ENCODE data around the gene RPS8. TPM values are rescaled to one million over a fixed set of nuclear protein-coding genes. Genes with fewer than 3 reads are reported as not detected.
"Not testable (repeated sequence)": the region's sequence is repeated elsewhere in the genome, so short reads cannot be mapped to it uniquely, and the experiment has no call there.

RPS8 gene
- total RNA-seq, 1 donor from 2014 or later = 1,557 TPM

DNA sequence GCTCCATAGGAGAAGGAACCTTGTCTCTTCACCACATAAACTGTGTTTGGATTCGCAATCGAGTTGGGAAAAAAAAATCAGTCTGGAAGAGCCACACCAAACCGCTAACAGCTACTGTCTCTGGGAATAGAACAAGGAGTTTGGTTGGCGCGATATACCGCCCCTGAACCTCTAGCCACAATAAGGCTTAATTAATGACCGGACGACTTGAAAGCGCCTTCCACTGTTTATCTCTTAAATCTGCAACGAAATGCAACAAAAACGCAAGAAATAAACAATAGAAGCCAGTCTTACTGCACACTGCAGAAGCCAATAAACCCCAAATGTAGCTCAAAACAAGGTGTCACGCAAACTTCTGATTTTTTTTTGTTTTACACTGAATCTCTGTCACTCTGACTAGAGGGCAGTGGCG is 43.9 kb downstream of the RPS8 start:
- peak in 1 of 2 donors; percentile 54 for DNase-seq (ENCODE audit: low read depth in 2 of 2)

DNA sequence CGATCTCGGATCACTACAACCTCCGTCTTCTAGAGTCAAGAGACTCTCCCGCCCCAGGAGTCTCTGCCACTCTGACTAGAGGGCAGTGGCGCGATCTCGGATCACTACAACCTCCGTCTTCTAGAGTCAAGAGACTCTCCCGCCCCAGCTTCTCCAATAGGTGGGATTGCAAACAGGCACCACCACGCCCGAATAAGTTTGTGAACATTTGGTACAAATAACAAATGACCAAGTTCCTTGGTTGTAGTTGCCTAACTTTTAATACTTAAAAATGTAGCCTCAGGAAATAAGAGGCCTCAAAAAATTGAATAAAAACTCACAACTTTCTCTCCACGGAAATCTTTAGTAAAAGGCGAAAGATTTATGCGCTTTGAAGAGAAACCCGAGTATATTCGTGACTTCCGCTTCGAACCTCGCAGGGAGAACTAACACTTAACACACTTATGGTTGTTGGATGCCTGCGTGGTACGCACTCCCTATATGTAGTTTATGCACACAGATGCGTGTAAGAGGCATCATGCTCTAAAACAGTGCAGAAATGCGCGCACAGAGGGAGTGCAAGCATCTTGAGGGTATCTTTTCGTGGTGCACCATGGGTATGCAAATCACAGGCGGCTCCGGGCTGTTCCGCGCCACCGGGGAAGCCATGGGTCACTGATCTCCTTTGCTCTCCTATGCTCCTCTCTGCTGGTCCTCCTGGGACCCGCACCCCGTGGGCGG is 44.4 kb downstream of the RPS8 start:
- DNase-seq (ENCODE audit: low read depth in 2 of 2) = peak; percentile 76 to 80

DNA sequence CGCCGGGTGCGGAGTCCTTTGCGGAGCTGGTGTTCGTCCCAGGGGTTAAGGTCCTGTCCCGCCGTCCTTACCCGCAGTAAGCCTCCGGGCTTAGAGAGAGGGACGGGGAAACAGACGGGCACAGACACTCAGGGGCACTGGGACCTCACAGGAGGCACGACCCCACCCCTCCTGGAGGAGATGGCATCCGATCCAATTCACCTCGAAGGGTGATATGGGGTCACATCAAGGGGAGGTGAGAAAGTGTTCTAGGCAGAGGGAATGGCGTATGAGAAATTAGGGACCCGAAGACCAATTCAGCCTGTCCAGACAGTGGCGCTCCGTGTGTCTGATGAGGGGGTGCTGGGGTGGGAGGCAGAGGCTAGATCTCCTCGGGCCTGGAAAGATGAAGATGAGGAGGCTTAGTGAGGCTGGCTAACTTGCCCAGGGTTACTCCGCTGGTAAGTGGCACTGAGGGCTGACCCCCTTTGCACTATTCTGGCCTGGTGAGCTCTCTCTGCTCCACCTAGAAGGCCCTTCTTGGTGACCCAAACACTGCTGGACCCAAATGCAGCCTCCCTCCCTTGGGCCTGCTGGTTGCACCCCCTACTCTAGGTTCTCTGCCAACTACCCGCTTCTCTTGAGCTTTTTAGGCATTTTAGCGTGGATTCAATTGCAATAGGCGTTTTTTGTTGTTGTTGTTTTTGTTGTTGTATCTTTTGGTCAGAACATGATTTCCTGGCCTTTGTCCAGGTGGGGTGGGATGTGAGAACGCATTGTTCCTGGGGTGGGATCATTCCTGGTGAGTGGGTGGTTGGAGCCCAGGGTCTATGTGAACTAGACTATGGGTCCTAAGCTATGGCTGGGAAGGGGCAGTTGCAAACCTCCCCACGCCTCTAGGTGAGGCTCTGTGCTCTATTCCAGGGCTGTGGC is 45.2 kb downstream of the RPS8 start:
- DNase-seq (ENCODE audit: low read depth in 2 of 2) = no peak

DNA sequence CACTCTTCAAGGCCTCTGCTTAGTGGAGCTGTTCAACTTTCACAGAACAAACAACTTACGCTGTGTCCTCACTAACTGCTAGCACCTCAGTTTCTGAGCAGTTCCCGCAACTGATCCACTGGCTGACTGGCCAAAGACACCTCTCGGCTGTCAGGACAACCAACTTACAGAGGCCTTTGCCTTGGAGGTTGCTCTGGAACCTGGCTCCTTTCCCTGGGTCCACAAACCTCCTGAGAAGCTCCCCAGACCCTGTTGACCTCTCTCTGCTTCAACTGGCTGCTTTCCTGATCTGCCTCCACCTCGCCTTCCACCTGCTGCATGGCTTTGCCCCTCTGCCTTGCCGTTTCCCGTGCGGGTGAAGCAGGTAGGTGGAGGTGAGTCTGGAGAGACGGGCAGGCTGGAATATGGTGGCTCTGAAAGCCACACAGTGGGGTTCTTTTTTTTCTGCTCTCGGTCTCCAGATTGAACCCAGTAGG is 45.9 kb downstream of the RPS8 start:
- DNase-seq (ENCODE audit: low read depth in 2 of 2) = no peak

DNA sequence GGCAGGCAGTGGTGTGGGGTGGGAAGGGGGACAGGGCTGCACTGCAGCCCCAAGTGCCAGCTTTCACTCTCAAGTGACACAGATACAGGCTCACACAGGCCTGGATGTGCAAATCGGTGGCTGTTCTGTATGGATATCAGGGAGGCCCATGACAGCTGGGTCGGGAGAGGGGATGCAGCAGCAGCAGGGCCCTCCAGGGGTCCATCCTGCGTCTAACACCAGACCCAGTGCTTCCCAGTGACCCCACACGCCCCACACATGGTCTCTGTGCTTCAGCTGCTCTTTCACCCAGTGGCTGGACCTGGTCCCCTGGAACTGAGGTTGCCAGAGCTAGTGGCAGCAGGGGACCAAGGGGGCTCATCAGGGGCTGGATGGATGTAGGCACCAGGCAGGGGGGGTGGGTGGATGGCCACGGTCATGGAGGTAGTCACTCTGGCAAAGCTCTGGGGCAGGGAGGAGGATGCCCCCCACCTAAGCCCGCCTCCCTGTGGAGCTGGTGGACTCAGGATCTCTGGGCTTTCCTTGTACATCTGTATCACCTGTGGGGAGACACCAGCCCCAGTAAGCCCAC is 46.9 kb downstream of the RPS8 start:
- no peak for DNase-seq (ENCODE audit: low read depth in 2 of 2)

DNA sequence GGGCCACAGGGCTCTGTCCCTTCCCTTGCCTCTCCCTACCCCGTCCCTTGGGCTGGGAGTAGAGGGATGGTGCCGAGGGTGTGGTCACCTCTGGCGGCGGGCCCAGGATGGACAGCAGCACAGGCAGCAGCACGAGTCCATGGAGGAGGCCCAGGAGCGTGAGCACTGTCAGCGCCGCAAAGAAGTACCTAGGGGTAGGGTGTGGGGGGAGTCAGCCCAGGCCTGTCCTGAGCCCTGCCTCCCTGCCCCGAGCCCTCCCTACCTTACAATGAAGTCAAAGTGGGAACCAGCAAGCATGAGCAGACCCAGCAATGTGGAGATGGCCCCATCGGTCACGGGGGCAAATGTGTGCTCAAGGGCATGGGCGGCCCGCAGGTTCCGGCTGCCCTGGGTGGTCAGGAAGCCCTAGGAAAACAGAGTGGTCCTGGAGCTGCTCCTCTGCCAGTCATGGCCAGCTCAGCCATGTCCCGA is 47.7 kb downstream of the RPS8 start:
- no peak for DNase-seq (ENCODE audit: low read depth in 2 of 2)

DNA sequence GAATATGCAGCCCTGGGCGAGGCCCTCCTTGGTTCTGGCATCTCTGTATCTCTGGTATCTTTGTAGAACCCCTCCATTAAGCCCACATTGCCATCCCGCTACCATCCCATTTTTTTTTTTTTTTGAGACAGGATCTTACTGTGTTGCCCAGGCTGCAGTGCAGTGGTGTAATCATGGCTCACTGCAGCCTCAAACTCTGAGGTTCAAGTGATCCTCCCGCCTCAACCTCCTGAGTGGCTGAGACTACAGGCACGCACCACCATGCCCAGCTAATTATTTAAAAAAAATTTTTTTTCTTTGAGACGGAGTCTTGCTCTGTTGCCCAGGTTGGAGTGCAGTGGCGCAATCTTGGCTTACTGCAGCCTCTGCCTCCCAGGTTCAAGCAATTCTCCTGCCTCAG is 49.1 kb downstream of the RPS8 start:
- DNase-seq (ENCODE audit: low read depth in 2 of 2) = not testable (repeated sequence)

DNA sequence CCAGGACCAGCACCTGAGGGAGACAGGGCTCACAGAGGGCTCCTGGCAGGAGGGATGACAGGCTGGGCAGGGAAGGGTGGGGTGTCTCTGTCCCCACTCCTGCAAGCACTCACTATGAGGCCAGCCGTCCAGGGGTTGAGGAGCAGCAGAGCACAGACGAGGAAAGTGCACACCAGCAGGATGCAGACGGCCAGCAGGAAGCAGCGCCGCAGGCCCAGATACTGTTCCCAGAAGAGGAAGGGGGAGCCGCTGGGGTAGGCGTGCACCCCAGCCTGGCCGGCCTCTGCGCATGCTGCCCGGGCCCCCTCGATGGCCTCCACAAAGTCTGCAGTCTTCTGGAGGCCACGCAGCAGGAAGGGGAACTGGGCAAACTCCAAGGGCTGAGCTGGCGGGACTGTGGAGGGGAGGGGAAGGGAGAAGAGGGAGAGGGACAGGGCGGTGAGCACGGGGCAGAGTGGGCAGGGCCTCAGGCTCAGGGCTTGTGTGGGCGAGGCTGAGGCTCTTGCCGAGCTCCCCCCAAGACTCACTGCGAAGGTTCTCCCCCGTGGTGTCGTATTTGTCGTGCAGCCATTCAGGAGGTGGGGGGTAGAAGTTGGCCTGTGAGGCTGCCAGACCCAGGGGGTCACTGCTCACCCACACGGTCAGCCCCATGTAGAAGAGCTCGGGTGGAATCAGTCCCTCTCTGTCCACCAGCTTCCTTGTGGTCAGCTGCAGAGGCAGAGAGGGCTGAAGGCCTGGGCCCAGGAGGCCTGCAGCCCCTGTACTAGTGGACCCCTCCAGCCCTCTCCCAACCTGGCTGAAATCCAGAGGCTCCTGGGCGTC is 51.2 kb downstream of the RPS8 start:
- no peak for DNase-seq (ENCODE audit: low read depth in 2 of 2)

DNA sequence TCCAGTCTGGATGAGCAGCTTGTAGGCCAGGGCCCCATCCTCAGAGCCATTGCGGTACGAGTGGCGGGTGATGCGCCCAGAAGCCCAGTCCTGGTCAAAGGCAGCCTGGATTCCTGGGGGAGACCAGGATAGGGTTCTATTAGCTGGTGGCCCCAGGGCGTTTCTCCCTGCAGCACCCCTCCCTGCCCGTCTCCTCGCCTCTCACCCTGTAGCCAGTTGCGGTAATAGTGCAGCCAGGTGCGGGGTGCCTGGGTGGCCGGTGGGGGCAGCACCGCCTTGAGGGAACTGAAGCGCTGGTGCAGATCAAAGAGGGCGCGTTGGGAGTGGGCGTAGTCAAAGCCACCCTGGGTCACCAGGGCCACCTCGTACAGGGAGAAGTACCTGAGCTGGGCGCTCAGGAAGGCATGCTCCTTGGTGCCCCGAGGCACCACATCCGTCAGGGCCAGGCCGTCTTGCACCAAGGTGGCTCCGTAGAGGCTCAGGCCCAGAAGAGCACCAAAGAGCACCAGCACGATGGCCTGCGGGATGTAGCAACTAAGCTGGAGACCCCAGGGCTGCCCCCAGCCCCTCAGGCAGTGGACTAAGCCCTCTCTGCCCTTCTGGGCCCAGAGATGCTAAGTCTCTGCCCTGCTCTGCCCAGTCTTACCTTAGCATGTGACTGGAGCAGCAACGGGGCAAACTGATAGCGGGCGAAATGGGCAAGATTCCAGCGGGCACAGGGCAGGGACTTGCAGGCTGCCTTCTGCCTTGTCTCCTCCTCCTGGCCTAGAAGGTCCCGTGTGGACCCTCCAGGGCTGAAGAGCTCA is 52.1 kb downstream of the RPS8 start:
- DNase-seq (ENCODE audit: low read depth in 2 of 2) = no peak

DNA sequence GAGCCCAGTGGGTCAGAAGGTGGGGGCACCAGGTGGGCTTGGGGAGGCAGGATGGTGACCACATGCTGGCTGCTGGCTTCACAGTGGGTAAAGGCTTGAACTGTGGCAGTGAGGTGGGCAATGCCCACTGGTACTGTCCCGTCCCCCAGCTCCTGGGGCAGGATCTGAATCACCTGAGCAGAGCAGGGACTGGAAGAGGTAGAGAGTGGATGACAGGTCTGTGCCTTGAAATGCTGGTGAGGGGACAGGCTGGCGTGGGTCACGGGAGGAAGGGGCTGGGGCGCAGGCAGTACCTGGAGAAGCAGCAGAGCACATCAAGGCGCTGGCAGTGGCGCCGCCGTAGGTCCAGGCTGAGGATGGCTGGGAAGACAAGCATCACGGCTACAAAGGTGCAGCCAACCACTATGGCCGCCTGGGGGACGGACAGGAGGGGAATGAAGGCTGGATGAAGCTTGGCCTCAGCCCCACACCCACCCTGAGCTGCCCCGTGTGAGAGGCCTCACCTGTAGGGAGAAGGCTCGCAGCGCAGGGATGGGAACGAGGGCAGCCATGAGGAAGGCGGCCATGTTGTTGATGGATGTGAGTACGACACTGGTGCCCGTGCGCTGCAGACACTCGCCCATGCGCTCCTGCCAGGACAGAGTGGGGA is 52.8 kb downstream of the RPS8 start:
- no peak for DNase-seq (ENCODE audit: low read depth in 2 of 2)

Other genes with a start within 250 kb of the RPS8 start
- 1.7 and 3.8 TPM in 2 replicates for gene TMEM53, start 101.1 kb upstream of the RPS8 start, total RNA-seq
- gene ARMH1, start 100.8 kb upstream of the RPS8 start, total RNA-seq = under 0.01 TPM in 1 of 2 replicates, not detected in the other
- not detected in 2 replicates for gene RNU5D-1, start 44.4 kb upstream of the RPS8 start, total RNA-seq
- gene KIF2C, start 35.7 kb upstream of the RPS8 start, total RNA-seq = 3.6 and 13.3 TPM in 2 replicates
- under 0.01 TPM in 1 of 2 replicates, not detected in the other for gene BEST4, start 12.6 kb downstream of the RPS8 start, total RNA-seq
- 10.0 and 22.4 TPM in 2 replicates for gene PLK3, start 24.8 kb downstream of the RPS8 start, total RNA-seq
- gene DYNLT4, start 31.8 kb downstream of the RPS8 start, total RNA-seq = under 0.01 and 0.40 TPM in 2 replicates
- 4.4 and 6.0 TPM in 2 replicates for gene BTBD19, start 33.0 kb downstream of the RPS8 start, total RNA-seq
- gene PTCH2, start 67.7 kb downstream of the RPS8 start, total RNA-seq = under 0.01 TPM in 2 replicates
- gene EIF2B3, start 211.1 kb downstream of the RPS8 start, total RNA-seq = 15.3 and 16.1 TPM in 2 replicates
- gene HECTD3, start 235.8 kb downstream of the RPS8 start, total RNA-seq = 17.7 and 19.6 TPM in 2 replicates
- gene UROD, start 236.7 kb downstream of the RPS8 start, total RNA-seq = 240 and 272 TPM in 2 replicates